ENCODE data around the gene LRMDA.

The LRMDA gene

GRCh38 chr10:75606203-75606779, 174.9 kb downstream of the LRMDA start:
- Histone ChIP-seq H3K4me2 (ENCODE audit: low read length) (no peak overlapping the region), H3K4me1 (no peaks in the 10 kb centered on the region), H3K9ac (no peak overlapping the region), H3K9me3 (ENCODE audit: control insufficient read depth, low read length) (no peaks in the 10 kb centered on the region), H2AFZ (no peak overlapping the region), H3K27ac (no peak overlapping the region), H3K27me3 (ENCODE audit: control insufficient read depth, insufficient read depth, low read length) (no peaks in the 10 kb centered on the region), H3K4me3 (ENCODE audit: low read depth, low read length) (no peak overlapping the region), H3K79me2 (no peaks in the 10 kb centered on the region), H3K36me3 (ENCODE audit: control insufficient read depth, insufficient read depth, low read length) (no peaks in the 10 kb centered on the region)
- no peak for TF ChIP-seq CTCF (IDR thresholded peaks at IDR 0.05)

DNA sequence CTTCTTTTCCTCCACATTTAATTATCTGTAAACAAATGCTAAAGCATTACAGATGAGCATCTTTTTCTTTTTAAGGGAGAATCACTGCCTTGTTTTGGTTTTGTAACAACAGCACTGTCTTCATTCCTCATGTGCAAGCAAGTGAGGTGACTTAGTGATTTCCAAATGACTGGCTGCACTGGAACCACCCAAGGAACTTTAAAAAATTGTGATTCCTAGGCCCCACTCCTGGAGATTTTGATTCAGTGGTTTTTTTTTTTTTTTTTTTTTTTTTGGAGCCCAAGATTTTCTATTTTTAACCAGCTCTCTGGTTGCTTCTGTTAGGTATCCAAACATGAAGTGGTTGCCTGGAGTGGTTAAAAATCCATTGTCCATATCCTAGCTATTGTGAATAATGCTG, 176.2 kb downstream of the LRMDA start:
- TF ChIP-seq CTCF (IDR thresholded peaks at IDR 0.05): no peak
- H3K27me3 ChIP-seq (ENCODE audit: control insufficient read depth, insufficient read depth, low read length): no peaks in the 10 kb centered on the region
- no peaks in the 10 kb centered on the region for H3K9me3 ChIP-seq (ENCODE audit: control insufficient read depth, low read length)
- H3K36me3 ChIP-seq (ENCODE audit: control insufficient read depth, insufficient read depth, low read length): no peaks in the 10 kb centered on the region
- H2AFZ ChIP-seq: no peak overlapping the region
- H3K4me2 ChIP-seq (ENCODE audit: low read length): peak overlapping the region; percentile 45
- no peak overlapping the region for H3K27ac ChIP-seq
- H3K4me3 ChIP-seq (ENCODE audit: low read depth, low read length): peak overlapping the region; percentile 28
- H3K9ac ChIP-seq: no peak overlapping the region
- no peaks in the 10 kb centered on the region for H3K4me1 ChIP-seq
- no peaks in the 10 kb centered on the region for H3K79me2 ChIP-seq

GRCh38 chr10:75610183-75610582, 178.8 kb downstream of the LRMDA start:
- H3K27me3 ChIP-seq (ENCODE audit: control insufficient read depth, insufficient read depth, low read length): no peaks in the 10 kb centered on the region
- H3K4me2 ChIP-seq (ENCODE audit: low read length): no peak overlapping the region
- H3K36me3 ChIP-seq (ENCODE audit: control insufficient read depth, insufficient read depth, low read length): no peaks in the 10 kb centered on the region
- no peaks in the 10 kb centered on the region for H3K9me3 ChIP-seq (ENCODE audit: control insufficient read depth, low read length)
- no peaks in the 10 kb centered on the region for H3K4me1 ChIP-seq
- no peak overlapping the region for H3K4me3 ChIP-seq (ENCODE audit: low read depth, low read length)
- H3K27ac ChIP-seq: no peak overlapping the region
- no peaks in the 10 kb centered on the region for H3K79me2 ChIP-seq
- no peak for TF ChIP-seq CTCF (IDR thresholded peaks at IDR 0.05)
- H3K9ac ChIP-seq: no peak overlapping the region
- H2AFZ ChIP-seq: no peak overlapping the region

DNA sequence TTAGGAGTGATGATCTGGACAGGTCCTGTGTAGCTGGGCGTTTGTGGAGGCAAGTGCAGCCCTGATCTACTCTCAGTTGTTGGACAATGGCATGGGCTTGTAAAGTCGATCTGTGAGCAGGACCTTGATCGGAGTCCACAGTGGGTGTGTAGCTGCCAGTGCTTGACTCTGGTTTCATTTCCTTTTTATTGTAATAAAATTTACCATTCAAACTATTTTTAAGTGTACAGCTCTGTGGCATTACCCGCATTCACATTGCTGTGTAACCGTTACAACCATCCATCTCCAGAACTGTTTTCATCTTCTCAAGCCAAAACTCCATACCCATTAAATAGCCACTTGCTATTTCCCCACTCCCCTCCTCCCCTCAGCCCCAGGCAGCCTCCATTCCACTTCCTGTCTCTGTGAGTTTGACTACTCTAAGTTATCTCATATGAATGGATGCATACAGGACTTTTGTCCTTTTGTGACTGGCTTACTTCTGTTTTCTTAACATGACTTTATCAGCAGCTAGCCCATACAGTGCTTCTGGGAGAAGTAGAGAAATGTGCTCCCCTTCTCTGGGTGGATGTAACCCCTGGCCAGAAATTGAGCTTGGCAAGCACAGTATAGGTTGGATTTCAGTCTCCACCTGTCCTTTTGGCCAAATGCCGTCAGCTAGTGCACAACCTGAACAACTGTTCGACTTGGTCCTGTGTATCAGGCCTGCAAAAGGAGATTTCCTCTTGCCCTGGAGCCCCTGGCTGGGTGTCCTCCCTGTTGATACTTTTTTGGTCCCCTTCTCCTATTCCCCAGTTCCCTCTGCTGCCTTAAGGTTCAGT, 180.0 kb downstream of the LRMDA start:
- no peaks in the 10 kb centered on the region for H3K27me3 ChIP-seq (ENCODE audit: control insufficient read depth, insufficient read depth, low read length)
- H3K4me3 ChIP-seq (ENCODE audit: low read depth, low read length): no peak overlapping the region
- no peak overlapping the region for H3K4me2 ChIP-seq (ENCODE audit: low read length)
- no peaks in the 10 kb centered on the region for H3K79me2 ChIP-seq
- H3K9me3 ChIP-seq (ENCODE audit: control insufficient read depth, low read length): no peaks in the 10 kb centered on the region
- no peaks in the 10 kb centered on the region for H3K36me3 ChIP-seq (ENCODE audit: control insufficient read depth, insufficient read depth, low read length)
- H2AFZ ChIP-seq: no peak overlapping the region
- TF ChIP-seq CTCF (IDR thresholded peaks at IDR 0.05): no peak
- H3K9ac ChIP-seq: no peak overlapping the region
- H3K27ac ChIP-seq: no peak overlapping the region
- H3K4me1 ChIP-seq: no peaks in the 10 kb centered on the region

- Histone ChIP-seq H3K27me3 (ENCODE audit: control insufficient read depth, insufficient read depth, low read length) (no peaks in the 10 kb centered on the region), H3K4me1 (no peaks in the 10 kb centered on the region), H3K79me2 (no peaks in the 10 kb centered on the region), H2AFZ (no peak overlapping the region), H3K9ac (no peak overlapping the region), H3K36me3 (ENCODE audit: control insufficient read depth, insufficient read depth, low read length) (no peaks in the 10 kb centered on the region), H3K4me2 (ENCODE audit: low read length) (no peak overlapping the region), H3K9me3 (ENCODE audit: control insufficient read depth, low read length) (no peaks in the 10 kb centered on the region), H3K27ac (no peak overlapping the region), H3K4me3 (ENCODE audit: low read depth, low read length) (no peak overlapping the region)
- TF ChIP-seq CTCF (IDR thresholded peaks at IDR 0.05): no peak
Observed at GRCh38 chr10:75611993-75612372, 180.6 kb downstream of the LRMDA start.

All from parathyroid adenoma (tissue), 2 donors.